ENCODE measurements around the gene AGBL1.

Gene AGBL1

GRCh38 chr15:86079508-86080266 is at the start of gene AGBL1:
AGBL1 (plus strand) TSS chr15:86079871.
- DNase-seq = no peak

- DNase-seq = no peak
Measured at GRCh38 chr15:86034904-86035303, 44.8 kb upstream of the AGBL1 start.

DNA sequence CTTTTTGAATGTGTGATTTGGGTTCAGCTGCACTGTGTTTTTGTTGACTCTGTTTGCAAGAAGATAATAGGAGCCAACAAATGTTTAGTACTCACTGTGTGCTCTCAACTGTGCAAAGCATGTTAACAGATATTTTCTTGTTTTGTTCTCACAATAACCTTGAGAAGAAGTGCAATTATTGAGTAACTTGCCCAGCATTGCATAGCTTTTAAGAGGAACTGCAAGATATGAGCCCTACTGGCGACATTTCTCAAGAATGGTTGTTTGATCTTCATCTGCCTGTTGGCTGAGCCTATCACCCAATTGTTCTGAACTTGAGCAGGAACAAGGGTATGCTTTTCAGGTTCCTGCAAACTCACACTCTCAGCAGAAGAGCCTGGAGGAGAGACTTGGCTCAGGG is 43.4 kb upstream of the AGBL1 start:
- no peak for DNase-seq

DNA sequence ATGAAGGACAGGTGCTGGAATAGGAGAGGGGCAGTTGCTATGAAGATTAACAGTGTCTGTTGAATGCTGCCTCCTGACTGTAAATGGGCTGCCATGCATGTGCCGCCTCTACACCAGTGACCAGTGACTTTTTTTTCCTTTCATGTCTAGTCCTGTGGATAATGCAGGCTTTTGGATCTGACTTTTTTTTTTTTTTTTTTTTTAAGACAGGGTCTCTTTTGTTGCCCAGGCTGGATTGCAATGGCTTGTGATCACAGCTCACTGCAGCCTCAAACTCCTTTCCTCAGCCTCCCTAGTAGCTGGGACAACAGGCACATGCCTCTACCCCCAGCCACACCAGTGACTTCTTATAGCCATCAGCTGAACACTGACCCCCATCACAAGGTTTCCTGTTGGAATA is 41.2 kb upstream of the AGBL1 start:
- no peak for DNase-seq

- DNase-seq = no peak
Measured at GRCh38 chr15:86040356-86041033, 39.2 kb upstream of the AGBL1 start.

DNA sequence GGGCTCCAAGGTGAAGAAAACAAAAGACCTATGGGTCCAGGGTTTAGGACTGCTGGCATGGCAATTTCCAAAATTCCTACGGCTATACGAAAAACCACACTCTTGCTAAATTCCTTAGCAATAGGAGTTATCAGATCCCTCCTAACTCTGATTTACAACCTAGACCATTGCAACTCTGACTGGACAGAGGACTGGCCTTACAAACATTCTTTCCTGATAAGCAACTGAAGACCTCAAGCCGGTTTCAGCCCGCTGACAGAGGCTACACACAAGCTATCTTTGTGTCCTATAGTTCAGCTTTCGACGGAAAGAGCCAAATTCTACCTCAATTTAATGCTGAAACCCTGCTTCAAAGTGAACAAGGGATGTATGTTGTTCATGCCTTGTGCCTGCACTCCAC is 38.3 kb upstream of the AGBL1 start:
- no peak for DNase-seq

DNA sequence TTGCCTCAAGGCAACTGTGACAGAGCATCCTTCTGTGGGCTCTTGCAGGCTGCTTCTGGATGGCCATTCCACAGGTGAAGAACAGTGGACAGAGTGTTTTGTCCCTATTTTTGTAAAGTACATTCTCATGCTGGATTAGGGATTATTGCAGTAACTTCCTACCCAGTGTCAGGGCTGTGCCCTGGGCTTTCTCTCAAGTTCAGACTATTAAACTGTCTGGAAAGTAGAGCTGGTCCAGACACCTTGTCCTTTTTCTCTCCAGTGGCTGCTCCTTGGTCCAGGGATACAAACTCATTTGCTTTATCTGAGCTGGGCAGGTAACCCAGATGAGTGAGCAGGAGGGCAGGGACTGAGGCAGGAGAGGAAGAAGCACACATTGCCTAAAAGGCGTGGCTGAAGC is 37.4 kb upstream of the AGBL1 start:
- no peak for DNase-seq

DNA sequence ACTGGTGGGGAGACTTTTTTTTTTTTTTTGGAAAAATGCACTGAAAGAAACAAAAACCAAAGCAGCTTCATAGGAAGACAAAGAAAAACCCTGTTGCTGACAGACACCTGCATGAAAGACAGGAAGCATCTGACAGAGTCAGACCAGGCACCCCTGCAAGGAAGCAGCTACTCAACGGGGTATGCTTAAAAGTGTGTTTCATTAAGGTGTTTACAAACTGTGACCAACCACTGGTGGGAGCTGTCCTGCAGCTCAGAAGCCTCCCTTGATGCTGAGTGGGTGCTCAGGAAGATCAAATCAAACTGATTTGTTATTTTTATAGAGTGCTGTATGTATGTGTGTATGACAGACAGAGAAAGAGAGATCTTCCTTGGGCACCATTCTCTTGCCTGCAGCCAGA is 34.7 kb upstream of the AGBL1 start:
- no peak for DNase-seq

DNA sequence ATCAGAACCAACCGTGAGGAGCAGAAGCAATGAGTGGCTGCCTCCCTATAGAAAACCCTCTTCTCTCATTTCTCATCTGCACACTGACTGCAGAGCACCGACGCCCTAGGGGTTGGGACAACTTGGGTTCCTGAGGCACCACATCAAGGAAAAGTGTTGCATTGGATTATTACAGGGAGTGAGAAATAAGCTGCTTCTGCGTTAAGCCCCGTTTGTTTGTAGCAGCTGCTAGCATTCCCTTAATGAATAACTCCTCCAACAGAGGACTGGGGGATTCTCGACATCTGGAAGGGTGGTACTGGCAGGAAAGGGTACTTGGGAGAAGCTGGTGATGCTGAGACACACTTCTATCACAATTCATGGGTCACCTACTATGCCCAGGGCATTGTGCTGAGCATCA is 25.3 kb upstream of the AGBL1 start:
- no peak for DNase-seq

DNA sequence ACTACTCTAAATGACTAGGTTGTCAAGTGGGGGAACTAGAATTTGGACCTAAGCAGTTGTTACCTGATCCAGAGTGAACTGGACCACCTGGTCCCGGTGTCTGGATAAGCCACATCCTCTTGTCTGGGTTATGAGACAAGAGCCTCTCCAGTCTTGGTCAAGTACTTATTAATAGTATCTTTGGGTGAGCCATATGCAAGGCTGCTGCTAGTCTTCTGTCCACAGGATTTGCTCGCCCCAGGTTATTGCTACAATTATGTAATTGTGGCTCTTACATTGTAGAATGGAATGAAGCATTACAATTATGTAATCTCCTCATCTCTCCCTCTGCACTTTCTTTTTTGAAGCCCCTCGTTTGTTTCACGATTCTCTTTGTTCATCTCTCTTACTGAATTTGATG is 24.0 kb upstream of the AGBL1 start:
- DNase-seq = no peak

GRCh38 chr15:86059851-86060250 is 19.8 kb upstream of the AGBL1 start:
- no peak for DNase-seq

GRCh38 chr15:86060674-86061073 is 19.0 kb upstream of the AGBL1 start:
- no peak for DNase-seq

DNA sequence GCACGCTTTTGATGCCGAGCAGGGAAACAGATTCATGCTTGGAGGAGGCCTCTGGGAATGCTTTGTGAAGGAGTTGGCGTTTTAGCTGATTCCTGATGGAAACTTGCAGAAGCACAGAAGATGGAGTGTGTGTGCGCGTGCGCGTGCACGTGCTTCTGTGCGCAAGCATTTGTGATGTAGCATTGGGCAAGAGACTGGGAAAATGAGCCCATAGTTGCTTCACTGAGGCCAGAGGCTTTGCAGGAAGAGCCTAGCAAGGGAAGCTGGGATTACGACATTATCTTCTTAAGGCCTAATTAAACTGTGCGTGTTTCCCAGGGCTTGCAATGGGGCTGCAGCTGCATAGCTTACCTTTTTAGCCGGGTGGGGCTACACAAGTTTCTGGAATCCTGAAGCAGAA is 18.1 kb upstream of the AGBL1 start:
- no peak for DNase-seq

- no peak for DNase-seq
Measured at GRCh38 chr15:86062646-86063243, 16.9 kb upstream of the AGBL1 start.

- DNase-seq = no peak
Measured at GRCh38 chr15:86063356-86064095, 16.1 kb upstream of the AGBL1 start.

GRCh38 chr15:86064326-86064725 is 15.3 kb upstream of the AGBL1 start:
- no peak for DNase-seq

GRCh38 chr15:86066174-86066834 is 13.4 kb upstream of the AGBL1 start:
- DNase-seq = no peak

DNA sequence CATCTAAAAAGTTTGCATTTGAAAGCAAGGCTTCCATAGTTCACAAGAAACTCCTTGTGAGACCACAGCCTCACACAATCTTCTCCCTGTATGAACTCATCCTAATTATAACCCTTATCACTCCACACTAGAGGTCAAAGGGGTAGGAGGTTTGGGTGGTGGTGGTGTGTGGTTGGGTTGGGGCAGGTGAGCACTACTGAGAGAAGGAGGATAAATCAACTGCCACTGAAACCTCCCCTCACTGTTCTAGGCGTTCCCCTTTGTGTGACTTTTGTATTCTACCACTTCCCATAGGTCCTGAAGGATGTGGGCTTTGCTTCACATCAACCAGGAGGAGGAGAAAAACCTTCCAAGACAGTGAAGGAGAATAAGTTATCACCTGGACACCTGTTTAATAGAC is 6.4 kb upstream of the AGBL1 start:
- no peak for DNase-seq

- no peak for DNase-seq
Measured at GRCh38 chr15:86076468-86076867, 3.2 kb upstream of the AGBL1 start.

DNA sequence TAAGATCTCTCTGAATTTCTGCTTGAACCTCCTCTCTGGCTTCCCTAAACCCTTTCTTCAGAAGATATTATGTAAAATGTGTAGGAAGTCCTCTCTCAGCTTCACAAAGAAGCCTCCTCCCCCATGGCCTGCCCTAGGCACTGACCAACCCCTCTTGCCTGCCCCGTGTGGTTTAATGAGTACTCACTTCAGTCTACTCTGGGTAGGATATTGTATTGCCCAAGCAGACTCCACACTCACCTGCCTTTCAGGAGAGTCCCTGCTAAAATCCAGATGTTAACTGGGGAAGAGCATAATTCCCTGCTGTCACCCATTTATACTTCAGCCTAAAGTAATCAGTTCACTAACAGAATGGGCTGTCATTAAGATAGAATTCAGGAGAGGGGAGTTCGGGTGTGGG is 2.6 kb upstream of the AGBL1 start:
- DNase-seq = no peak

DNA sequence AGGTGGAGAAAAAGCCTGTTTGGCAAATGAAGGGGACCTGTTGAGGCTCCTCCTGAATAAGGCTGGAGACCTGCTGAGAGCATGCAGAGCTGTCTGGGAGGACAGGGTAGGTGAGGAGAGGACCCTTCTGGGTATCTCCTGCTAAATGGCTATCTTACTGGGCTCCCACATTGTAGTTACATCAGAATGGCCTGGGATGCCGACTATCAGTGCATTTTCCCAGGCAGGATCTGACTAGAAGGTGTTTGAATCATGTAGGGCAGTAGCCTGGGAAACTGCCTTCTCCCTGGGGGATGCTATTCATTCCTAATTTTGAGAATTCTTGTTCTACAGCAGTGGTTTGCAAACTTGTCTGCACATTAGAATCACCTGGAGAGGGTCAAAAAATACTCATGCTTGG is 631 bp downstream of the AGBL1 start:
- no peak for DNase-seq

- no peak for DNase-seq
Measured at GRCh38 chr15:86082619-86083380, 3.1 kb downstream of the AGBL1 start.
